ENCODE measurements around the gene MYDGF.

- TF ChIP-seq CTCF (conservative IDR thresholded peaks at IDR 0.05; ENCODE audit: low read depth, low read length), result no peak
- TF ChIP-seq EZH2 (IDR thresholded peaks at IDR 0.05; ENCODE audit: borderline replicate concordance, low read depth, low read length, poor library complexity, severe bottlenecking), result no peak
These were observed 49.3 kb upstream of the MYDGF start for GRCh38 chr19:4719499-4719866.
